ENCODE results near the gene RBBP4.
"Not testable (repeated sequence)": the region's sequence is repeated elsewhere in the genome, so short reads cannot be mapped to it uniquely, and the experiment has no call there.

DNA sequence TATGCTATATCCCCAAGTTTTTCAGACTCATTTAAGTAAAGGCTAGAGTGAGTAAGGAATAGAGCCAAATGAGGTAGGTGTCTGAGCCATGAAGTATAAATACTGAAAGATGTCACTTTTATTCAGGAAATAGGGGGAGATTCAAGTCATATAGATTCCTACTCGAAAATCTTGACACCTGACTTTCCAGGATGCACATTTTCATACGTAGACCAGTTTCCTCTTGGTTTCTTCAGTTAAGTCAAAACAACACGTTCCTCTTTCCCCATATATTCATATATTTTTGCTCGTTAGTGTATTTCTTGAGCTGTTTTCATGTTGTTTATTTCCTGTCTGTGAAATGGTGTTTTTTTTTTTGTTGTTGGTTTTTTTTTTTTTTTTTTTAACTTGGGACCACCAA, 29.0 kb downstream of the RBBP4 start:
- TF ChIP-seq, protein P1, sequence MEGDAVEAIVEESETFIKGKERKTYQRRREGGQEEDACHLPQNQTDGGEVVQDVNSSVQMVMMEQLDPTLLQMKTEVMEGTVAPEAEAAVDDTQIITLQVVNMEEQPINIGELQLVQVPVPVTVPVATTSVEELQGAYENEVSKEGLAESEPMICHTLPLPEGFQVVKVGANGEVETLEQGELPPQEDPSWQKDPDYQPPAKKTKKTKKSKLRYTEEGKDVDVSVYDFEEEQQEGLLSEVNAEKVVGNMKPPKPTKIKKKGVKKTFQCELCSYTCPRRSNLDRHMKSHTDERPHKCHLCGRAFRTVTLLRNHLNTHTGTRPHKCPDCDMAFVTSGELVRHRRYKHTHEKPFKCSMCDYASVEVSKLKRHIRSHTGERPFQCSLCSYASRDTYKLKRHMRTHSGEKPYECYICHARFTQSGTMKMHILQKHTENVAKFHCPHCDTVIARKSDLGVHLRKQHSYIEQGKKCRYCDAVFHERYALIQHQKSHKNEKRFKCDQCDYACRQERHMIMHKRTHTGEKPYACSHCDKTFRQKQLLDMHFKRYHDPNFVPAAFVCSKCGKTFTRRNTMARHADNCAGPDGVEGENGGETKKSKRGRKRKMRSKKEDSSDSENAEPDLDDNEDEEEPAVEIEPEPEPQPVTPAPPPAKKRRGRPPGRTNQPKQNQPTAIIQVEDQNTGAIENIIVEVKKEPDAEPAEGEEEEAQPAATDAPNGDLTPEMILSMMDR (IDR thresholded peaks at IDR 0.05; ENCODE audit: low read depth, low read length, poor library complexity, severe bottlenecking) = not testable (repeated sequence)
- TF ChIP-seq EZH2phosphoT487 (IDR thresholded peaks at IDR 0.05; ENCODE audit: borderline replicate concordance, low read length) = not testable (repeated sequence)
